ENCODE data around the gene ATCAY.

GRCh38 chr19:3836887-3837286 lies 43.6 kb upstream of the ATCAY start:
- TF ChIP-seq GATA2 (IDR thresholded peaks at IDR 0.05; ENCODE audit: low read depth, low read length) (no peak), GATA3 (IDR thresholded peaks at IDR 0.05; ENCODE audit: low read depth, low read length) (no peak)
